GM12878 (cell line): Measurements from ENCODE around the gene SMC3. TPM values are rescaled to one million over a fixed set of nuclear protein-coding genes. Genes with fewer than 3 reads are reported as not detected.

Experiments used
- ATF7 ChIP-seq: fragments of 450-650 bp; IDR thresholded peaks from 2 replicates; pipeline ENCODE4 v1.6.1; 2016; ENCODE audit warnings: low read depth, mild to moderate bottlenecking
- CBX3 ChIP-seq: fragments of 200-600 bp; sonication (generic); IDR thresholded peaks from 2 replicates; pipeline ENCODE4 v1.6.1; 2016; ENCODE audit warnings: low read depth, borderline replicate concordance
- EGR1 ChIP-seq, 2 experiments: IDR thresholded peaks; 1 replicate in 1 of 2; 2 replicates in 1 of 2; pipeline ENCODE4 v1.6.1; 2011 to 2012; ENCODE audit warnings: low read depth in 2 of 2, low read length in 2 of 2, borderline replicate concordance in 1 of 2, mild to moderate bottlenecking in 1 of 2, moderate library complexity in 1 of 2
- EP300 ChIP-seq, 2 experiments: fragments of 150-350 bp in 1 of 2; IDR thresholded peaks; 2 replicates each; pipeline ENCODE4 v1.6.1; 2011 to 2012; ENCODE audit warnings: low read depth in 2 of 2, low read length in 2 of 2, borderline replicate concordance in 1 of 2, improper control_type of control experiment in 1 of 2, inconsistent platforms in 1 of 2; ENCODE audit not compliant: control insufficient read depth in 1 of 2
- ETV6 ChIP-seq, 2 experiments: fragments of 450-650 bp in 1 of 2; IDR thresholded peaks in 1 of 2; conservative IDR thresholded peaks in 1 of 2; 2 replicates each; pipeline ENCODE4 v1.6.1; 2014; ENCODE audit warnings: antibody characterized with exemption in 1 of 2, borderline replicate concordance in 1 of 2, low read depth in 1 of 2, mild to moderate bottlenecking in 1 of 2, moderate library complexity in 1 of 2
- EZH2 ChIP-seq: IDR thresholded peaks from 2 replicates; pipeline ENCODE4 v1.6.1; 2012; ENCODE audit warnings: low read depth, mild to moderate bottlenecking, control low read depth, inconsistent platforms, low read length, borderline replicate concordance; ENCODE audit not compliant: control insufficient read depth
- FOS ChIP-seq: IDR thresholded peaks from 3 replicates; pipeline ENCODE4 v1.6.1; 2011; ENCODE audit warnings: borderline replicate concordance; ENCODE audit not compliant: insufficient read length; ENCODE audit errors: extremely low read depth
- LARP7 ChIP-seq: fragments of 450-650 bp; IDR thresholded peaks from 2 replicates; pipeline ENCODE4 v1.6.1; 2017; ENCODE audit warnings: mild to moderate bottlenecking
- NR2F1 ChIP-seq: fragments of 450-650 bp; conservative IDR thresholded peaks from 2 replicates; pipeline ENCODE4 v1.6.1; 2017; ENCODE audit warnings: mild to moderate bottlenecking
- SMARCA5 ChIP-seq: fragments of 450-650 bp; IDR thresholded peaks from 2 replicates; pipeline ENCODE4 v1.6.1; 2017; ENCODE audit warnings: mild to moderate bottlenecking
- ZNF207 ChIP-seq: fragments of 450-650 bp; IDR thresholded peaks from 2 replicates; pipeline ENCODE4 v1.6.1; 2014; ENCODE audit warnings: antibody characterized with exemption, mild to moderate bottlenecking, borderline replicate concordance
- ZNF384 ChIP-seq: IDR thresholded peaks from 2 replicates; pipeline ENCODE4 v1.6.1; 2012; ENCODE audit warnings: low read depth, mild to moderate bottlenecking, low read length, improper control_type of control experiment, borderline replicate concordance
- polyA plus RNA-seq, 11 experiments: library from polyadenylated mRNA; depleted of rRNA in 4 of 11; unstranded in 6 of 11; stranded (reverse) in 5 of 11; fragments of >200 nt; fragmentation: Nextera tagmentation in 4 of 11; fragmentation: Illumina TruSeq in 1 of 11; extraction: Ambion mirVana in 4 of 11; extraction: Trizol in 1 of 11; gene quantifications; 1 replicate in 1 of 11; 2 replicates in 10 of 11; pipeline versions ENCODE4 v1.2.1 to v1.2.3, GENCODE V29; 2011 to 2016; ENCODE audit warnings: inconsistent platforms in 2 of 11, missing spikeins in 2 of 11, low read depth in 1 of 11
- total RNA-seq, 4 experiments: library from RNA; depleted of rRNA in 3 of 4; stranded (reverse); fragments of >200 nt in 3 of 4; fragmentation: Illumina TruSeq in 1 of 4; extraction: Trizol in 1 of 4; gene quantifications; 2 replicates each; pipeline versions ENCODE4 v1.2.1 to v1.2.3, GENCODE V29; 2013 to 2021
- TF ChIP-seq, protein P1 (sequence below): IDR thresholded peaks from 2 replicates; pipeline ENCODE4 v1.6.1; 2012; ENCODE audit warnings: improper control_type of control experiment, low read depth, low read length; ENCODE audit not compliant: insufficient replicate concordance
- TF ChIP-seq, protein P2 (sequence below): fragments of 450-650 bp; formaldehyde crosslinking; IDR thresholded peaks from 2 replicates; pipeline ENCODE4 v1.4.0; 2020; ENCODE audit warnings: mild to moderate bottlenecking, moderate library complexity
- TF ChIP-seq, protein P3 (sequence below): fragments of 150-350 bp; IDR thresholded peaks from 2 replicates; pipeline ENCODE4 v1.6.1; 2014; ENCODE audit warnings: mild to moderate bottlenecking, low read depth, low read length
- TF ChIP-seq, protein P4 (sequence below), 3 experiments: IDR thresholded peaks in 2 of 3; conservative IDR thresholded peaks in 1 of 3; 2 replicates each; pipeline ENCODE4 v1.5.1; 2011; ENCODE audit warnings: low read depth in 3 of 3, low read length in 3 of 3, mild to moderate bottlenecking in 3 of 3, control low read depth in 2 of 3, moderate library complexity in 2 of 3, inconsistent platforms in 1 of 3, mixed read lengths in 1 of 3; ENCODE audit not compliant: control insufficient read depth in 2 of 3, insufficient read depth in 1 of 3; ENCODE audit errors: extremely low read depth in 1 of 3

SMC3 gene
- total and polyA plus RNA-seq, 10 of the 15 experiments (the other 5 are each of a cell fraction or from before 2014, with no cell fraction given), result 30.4 to 123 (median 48.3) TPM

DNA sequence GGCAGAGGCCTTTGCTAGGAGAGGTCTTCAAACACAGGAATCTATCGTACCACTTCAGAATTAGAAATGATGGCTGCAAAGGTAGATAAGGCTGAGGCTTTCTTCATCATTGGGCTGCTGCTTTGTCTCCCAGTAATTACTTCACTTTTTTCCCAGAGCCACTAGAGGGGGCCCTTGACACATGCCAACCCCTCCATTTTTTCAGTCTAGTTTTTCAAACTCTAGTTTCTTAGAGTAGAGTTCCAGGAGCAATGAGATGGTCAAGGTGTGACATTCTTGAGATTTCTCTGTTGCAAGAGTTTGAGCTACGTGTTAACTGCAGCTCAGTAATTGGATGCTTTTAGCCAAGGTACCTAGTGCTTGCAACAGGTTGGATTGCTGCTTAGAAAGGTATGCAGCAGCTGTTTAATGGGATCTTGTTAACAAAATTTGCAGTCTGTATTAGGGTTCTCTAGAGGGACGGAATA lies 42.8 kb downstream of the SMC3 start (continued):
- TF ChIP-seq ZNF207 (0 out of 2 replicates have a peak, but pooled peaks have one; percentile 42), ZNF384 (0 out of 2 replicates have a peak, but pooled peaks have one; percentile 36), SMARCA5 (0 out of 2 replicates have a peak, but pooled peaks have one; percentile 43), NR2F1 (no peak), EP300 (IDR thresholded peaks at IDR 0.05; ENCODE audit: borderline replicate concordance in 1 of 2, control insufficient read depth in 1 of 2, low read depth in 2 of 2, low read length in 2 of 2) (no peak), ATF7 (0 out of 2 replicates have a peak, but pooled peaks have one; percentile 18), EGR1 (IDR thresholded peaks at IDR 0.05; ENCODE audit: borderline replicate concordance in 1 of 2, low read depth in 2 of 2, low read length in 2 of 2) (no peak), CBX3 (no peak), FOS (no peak), LARP7 (no peak), ETV6 (conservative IDR thresholded peaks at IDR 0.05 in 1 of 2, IDR thresholded peaks at IDR 0.05 in 1 of 2; ENCODE audit: borderline replicate concordance in 1 of 2, low read depth in 1 of 2) (no peak), EZH2 (no peak)
- TF ChIP-seq, protein P1, sequence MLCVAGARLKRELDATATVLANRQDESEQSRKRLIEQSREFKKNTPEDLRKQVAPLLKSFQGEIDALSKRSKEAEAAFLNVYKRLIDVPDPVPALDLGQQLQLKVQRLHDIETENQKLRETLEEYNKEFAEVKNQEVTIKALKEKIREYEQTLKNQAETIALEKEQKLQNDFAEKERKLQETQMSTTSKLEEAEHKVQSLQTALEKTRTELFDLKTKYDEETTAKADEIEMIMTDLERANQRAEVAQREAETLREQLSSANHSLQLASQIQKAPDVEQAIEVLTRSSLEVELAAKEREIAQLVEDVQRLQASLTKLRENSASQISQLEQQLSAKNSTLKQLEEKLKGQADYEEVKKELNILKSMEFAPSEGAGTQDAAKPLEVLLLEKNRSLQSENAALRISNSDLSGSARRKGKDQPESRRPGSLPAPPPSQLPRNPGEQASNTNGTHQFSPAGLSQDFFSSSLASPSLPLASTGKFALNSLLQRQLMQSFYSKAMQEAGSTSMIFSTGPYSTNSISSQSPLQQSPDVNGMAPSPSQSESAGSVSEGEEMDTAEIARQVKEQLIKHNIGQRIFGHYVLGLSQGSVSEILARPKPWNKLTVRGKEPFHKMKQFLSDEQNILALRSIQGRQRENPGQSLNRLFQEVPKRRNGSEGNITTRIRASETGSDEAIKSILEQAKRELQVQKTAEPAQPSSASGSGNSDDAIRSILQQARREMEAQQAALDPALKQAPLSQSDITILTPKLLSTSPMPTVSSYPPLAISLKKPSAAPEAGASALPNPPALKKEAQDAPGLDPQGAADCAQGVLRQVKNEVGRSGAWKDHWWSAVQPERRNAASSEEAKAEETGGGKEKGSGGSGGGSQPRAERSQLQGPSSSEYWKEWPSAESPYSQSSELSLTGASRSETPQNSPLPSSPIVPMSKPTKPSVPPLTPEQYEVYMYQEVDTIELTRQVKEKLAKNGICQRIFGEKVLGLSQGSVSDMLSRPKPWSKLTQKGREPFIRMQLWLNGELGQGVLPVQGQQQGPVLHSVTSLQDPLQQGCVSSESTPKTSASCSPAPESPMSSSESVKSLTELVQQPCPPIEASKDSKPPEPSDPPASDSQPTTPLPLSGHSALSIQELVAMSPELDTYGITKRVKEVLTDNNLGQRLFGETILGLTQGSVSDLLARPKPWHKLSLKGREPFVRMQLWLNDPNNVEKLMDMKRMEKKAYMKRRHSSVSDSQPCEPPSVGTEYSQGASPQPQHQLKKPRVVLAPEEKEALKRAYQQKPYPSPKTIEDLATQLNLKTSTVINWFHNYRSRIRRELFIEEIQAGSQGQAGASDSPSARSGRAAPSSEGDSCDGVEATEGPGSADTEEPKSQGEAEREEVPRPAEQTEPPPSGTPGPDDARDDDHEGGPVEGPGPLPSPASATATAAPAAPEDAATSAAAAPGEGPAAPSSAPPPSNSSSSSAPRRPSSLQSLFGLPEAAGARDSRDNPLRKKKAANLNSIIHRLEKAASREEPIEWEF, result no peak
- TF ChIP-seq, protein P2, sequence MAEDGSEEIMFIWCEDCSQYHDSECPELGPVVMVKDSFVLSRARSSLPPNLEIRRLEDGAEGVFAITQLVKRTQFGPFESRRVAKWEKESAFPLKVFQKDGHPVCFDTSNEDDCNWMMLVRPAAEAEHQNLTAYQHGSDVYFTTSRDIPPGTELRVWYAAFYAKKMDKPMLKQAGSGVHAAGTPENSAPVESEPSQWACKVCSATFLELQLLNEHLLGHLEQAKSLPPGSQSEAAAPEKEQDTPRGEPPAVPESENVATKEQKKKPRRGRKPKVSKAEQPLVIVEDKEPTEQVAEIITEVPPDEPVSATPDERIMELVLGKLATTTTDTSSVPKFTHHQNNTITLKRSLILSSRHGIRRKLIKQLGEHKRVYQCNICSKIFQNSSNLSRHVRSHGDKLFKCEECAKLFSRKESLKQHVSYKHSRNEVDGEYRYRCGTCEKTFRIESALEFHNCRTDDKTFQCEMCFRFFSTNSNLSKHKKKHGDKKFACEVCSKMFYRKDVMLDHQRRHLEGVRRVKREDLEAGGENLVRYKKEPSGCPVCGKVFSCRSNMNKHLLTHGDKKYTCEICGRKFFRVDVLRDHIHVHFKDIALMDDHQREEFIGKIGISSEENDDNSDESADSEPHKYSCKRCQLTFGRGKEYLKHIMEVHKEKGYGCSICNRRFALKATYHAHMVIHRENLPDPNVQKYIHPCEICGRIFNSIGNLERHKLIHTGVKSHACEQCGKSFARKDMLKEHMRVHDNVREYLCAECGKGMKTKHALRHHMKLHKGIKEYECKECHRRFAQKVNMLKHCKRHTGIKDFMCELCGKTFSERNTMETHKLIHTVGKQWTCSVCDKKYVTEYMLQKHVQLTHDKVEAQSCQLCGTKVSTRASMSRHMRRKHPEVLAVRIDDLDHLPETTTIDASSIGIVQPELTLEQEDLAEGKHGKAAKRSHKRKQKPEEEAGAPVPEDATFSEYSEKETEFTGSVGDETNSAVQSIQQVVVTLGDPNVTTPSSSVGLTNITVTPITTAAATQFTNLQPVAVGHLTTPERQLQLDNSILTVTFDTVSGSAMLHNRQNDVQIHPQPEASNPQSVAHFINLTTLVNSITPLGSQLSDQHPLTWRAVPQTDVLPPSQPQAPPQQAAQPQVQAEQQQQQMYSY (CRISPR knock-in tag), result no peak
- TF ChIP-seq, protein P3, sequence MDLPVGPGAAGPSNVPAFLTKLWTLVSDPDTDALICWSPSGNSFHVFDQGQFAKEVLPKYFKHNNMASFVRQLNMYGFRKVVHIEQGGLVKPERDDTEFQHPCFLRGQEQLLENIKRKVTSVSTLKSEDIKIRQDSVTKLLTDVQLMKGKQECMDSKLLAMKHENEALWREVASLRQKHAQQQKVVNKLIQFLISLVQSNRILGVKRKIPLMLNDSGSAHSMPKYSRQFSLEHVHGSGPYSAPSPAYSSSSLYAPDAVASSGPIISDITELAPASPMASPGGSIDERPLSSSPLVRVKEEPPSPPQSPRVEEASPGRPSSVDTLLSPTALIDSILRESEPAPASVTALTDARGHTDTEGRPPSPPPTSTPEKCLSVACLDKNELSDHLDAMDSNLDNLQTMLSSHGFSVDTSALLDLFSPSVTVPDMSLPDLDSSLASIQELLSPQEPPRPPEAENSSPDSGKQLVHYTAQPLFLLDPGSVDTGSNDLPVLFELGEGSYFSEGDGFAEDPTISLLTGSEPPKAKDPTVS, result no peak
- TF ChIP-seq, protein P4, sequence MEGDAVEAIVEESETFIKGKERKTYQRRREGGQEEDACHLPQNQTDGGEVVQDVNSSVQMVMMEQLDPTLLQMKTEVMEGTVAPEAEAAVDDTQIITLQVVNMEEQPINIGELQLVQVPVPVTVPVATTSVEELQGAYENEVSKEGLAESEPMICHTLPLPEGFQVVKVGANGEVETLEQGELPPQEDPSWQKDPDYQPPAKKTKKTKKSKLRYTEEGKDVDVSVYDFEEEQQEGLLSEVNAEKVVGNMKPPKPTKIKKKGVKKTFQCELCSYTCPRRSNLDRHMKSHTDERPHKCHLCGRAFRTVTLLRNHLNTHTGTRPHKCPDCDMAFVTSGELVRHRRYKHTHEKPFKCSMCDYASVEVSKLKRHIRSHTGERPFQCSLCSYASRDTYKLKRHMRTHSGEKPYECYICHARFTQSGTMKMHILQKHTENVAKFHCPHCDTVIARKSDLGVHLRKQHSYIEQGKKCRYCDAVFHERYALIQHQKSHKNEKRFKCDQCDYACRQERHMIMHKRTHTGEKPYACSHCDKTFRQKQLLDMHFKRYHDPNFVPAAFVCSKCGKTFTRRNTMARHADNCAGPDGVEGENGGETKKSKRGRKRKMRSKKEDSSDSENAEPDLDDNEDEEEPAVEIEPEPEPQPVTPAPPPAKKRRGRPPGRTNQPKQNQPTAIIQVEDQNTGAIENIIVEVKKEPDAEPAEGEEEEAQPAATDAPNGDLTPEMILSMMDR (IDR thresholded peaks at IDR 0.05 in 2 of 3, conservative IDR thresholded peaks at IDR 0.05 in 1 of 3; ENCODE audit: control insufficient read depth in 2 of 3, extremely low read depth in 1 of 3, insufficient read depth in 1 of 3, low read depth in 3 of 3, low read length in 3 of 3), result peak; percentile 85 to 92 (median 88)
